Prostate gland (tissue), 2 donors: ENCODE measurements around the gene ABHD17C.

Experiments
- POLR2A ChIP-seq: fragments of 450-650 bp; IDR thresholded peaks from one replicate; pipeline ENCODE4 v1.6.1; 2016; ENCODE audit warnings: antibody characterized with exemption, mild to moderate bottlenecking
- POLR2AphosphoS5 ChIP-seq: sonication (generic); formaldehyde crosslinking; IDR thresholded peaks from one replicate; pipeline ENCODE4 v1.6.1; 2017; ENCODE audit warnings: antibody characterized with exemption
- TF ChIP-seq, protein P1 (sequence below), 4 experiments: fragments of 200-600 bp in 2 of 4; fragments of 450-650 bp in 2 of 4; sonication (generic) in 2 of 4; IDR thresholded peaks; 1 replicate in 3 of 4; 2 replicates in 1 of 4; pipeline ENCODE4 v1.5.1; 2016 to 2019; ENCODE audit warnings: antibody characterized with exemption in 4 of 4, mild to moderate bottlenecking in 2 of 4, moderate library complexity in 2 of 4

DNA sequence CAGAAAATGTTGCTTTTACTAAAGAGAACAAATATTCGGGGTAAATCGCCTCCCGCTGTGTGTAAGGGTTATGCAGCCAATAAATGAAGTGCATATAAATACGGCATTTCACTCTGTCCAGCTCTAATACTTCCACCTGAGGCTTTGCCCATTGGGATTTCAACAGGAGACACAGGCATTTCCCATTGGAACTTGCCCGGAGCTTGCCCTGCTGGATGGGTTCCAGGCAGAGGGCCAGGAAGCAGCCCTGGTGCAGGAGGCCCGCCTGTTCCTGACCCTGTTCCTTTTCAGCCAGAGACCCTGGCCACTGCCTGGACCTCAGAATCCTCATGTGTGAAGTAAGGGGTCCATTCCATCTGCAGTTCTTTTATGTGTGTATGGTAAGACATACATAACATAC, 66.6 kb downstream of the ABHD17C start:
- TF ChIP-seq, protein P1, sequence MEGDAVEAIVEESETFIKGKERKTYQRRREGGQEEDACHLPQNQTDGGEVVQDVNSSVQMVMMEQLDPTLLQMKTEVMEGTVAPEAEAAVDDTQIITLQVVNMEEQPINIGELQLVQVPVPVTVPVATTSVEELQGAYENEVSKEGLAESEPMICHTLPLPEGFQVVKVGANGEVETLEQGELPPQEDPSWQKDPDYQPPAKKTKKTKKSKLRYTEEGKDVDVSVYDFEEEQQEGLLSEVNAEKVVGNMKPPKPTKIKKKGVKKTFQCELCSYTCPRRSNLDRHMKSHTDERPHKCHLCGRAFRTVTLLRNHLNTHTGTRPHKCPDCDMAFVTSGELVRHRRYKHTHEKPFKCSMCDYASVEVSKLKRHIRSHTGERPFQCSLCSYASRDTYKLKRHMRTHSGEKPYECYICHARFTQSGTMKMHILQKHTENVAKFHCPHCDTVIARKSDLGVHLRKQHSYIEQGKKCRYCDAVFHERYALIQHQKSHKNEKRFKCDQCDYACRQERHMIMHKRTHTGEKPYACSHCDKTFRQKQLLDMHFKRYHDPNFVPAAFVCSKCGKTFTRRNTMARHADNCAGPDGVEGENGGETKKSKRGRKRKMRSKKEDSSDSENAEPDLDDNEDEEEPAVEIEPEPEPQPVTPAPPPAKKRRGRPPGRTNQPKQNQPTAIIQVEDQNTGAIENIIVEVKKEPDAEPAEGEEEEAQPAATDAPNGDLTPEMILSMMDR (IDR thresholded peaks at IDR 0.05) = no peak
- TF ChIP-seq POLR2A = no peak
- TF ChIP-seq POLR2AphosphoS5 = no peak
